Hematopoietic multipotent progenitor cell treated with erythropoietin and hydrocortisone succinate and interleukin-3 and kit ligand, for 17 days (in vitro differentiated cells): ENCODE measurements around the gene USP49.

Source experiments
- DNase-seq: peaks from one replicate; pipeline ENCODE4 v3.0.0-alpha.2; 2015; ENCODE audit warnings: low spot score

The USP49 gene

DNA sequence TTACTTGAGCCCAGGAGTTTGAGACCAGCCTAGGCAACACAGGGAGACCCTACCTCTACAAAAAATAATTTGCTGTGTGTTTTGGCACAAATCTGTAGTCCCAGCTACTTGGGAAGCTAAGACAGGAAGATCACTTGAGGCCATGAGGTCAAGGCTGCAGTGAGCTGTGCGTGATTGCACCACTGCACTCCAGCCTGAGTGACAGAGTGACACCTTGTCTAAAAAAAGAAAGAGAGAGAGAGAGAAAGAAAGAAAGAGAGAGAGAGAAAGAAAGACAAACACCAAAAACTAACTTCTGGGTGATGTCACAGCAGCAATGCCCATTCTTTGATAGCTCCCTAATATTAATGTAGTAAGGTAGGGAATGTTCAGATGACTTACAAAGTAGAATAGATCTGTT is 20.4 kb downstream of the USP49 start:
- DNase-seq, result no peak

- DNase-seq, result no peak
Measured at GRCh38 chr6:41872147-41872546, 23.0 kb downstream of the USP49 start.

GRCh38 chr6:41871691-41872090 is 23.5 kb downstream of the USP49 start:
- DNase-seq, result no peak

- no peak for DNase-seq
Measured at GRCh38 chr6:41859356-41859755, 35.8 kb downstream of the USP49 start.

DNA sequence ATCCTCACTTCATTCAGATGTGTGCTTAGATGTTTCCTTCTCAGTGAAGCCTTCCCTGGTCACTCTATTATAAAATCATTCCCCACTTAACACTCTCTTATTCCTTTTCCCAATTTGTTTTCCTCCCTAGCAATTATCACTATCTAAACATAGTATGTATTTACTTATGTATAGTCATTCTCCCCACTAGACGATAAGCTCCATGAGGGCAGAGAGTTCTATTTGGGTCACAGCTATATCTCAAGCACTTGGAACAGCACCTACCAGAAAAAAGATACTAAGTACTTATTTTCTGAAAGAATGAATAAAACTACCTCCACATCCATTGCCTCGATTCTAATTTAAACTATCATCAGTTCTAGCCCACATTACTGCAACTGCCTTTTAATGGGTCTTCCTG is 36.5 kb downstream of the USP49 start:
- DNase-seq, result no peak

DNA sequence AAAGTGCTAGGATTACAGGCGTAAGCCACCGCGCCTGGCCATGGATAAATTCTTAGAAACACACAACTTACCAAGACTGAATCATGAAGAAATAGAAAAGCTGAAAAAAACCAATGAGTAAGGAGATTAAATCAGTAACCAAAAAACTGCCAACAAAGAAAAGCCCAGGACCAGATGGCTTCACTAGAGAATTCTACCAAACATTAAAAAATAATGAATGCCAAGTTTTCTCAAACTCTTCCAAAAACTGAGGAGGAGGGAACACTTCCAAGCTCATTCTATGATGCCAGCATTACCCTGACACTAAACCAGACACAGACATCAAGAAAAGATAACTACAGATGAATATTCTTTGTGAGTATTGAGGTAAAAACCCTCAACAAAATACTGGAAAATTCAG is 44.3 kb downstream of the USP49 start:
- DNase-seq, result no peak

DNA sequence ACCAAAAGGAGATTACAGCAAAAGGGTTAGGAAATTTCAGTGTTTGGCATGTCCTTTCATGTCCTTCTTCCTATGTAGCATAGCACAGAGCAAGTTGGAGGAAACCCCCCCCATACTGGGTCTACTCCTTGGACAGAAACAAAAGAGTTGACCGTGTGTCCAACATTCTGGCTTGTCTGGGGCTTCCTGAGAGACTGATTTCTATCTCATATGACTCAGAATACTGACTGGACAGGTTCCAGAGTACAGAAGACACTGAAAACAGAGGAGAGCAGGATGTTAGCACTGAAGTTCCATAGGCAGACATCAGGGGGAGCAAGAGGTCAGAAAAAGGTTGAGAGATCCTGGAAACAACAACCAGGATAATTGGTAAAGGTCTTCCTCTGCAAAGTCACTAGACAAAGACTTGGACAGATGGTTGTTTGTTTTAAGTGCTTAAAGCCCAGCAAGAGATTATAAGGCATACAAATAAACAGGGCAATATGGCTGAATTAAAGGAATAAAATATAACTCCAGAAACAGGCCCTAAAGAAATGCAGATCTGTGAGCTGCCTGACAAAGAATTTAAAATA is 48.4 kb downstream of the USP49 start:
- DNase-seq, result peak; percentile 86

DNA sequence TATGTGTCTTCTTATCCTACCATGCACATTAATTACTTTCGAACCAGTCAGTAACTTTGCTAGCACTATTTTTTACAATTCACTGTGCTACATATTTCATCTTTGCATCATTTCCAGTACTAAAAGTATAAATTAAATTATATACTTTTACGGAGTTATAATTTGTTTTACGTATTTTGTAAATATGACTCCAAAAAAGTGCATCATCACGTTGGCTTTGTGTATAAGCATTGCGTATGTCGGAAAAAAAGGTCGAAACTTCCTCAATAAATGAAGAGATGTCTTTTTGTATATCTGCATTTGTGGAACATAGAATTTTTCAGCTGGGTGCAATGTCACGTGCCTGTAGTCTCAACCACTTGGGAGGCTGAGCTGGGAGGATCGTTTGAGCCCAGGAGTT is 52.0 kb downstream of the USP49 start:
- DNase-seq, result no peak

GRCh38 chr6:41840326-41840725 is 54.8 kb downstream of the USP49 start:
- DNase-seq, result no peak

DNA sequence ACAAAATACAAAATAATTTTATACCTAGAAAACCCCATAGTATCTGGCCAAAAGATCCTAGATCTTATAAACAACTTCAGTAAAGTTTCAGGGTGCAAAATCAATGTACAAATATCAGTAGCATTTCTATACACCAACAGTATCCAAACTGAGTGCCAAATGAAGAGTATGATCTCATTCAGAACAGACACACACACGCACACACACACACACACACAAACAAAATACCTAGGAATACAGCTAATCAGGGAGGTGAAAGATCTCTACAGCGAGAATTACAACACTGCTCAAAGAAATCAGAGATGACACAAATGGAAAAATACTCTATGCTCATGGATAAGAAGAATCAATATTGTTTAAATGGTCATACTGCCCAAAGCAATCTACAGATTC is 58.5 kb downstream of the USP49 start:
- DNase-seq, result no peak

- DNase-seq, result no peak
Measured at GRCh38 chr6:41836022-41836659, 59.0 kb downstream of the USP49 start.

- DNase-seq, result no peak
Measured at GRCh38 chr6:41832263-41832662, 62.9 kb downstream of the USP49 start.

DNA sequence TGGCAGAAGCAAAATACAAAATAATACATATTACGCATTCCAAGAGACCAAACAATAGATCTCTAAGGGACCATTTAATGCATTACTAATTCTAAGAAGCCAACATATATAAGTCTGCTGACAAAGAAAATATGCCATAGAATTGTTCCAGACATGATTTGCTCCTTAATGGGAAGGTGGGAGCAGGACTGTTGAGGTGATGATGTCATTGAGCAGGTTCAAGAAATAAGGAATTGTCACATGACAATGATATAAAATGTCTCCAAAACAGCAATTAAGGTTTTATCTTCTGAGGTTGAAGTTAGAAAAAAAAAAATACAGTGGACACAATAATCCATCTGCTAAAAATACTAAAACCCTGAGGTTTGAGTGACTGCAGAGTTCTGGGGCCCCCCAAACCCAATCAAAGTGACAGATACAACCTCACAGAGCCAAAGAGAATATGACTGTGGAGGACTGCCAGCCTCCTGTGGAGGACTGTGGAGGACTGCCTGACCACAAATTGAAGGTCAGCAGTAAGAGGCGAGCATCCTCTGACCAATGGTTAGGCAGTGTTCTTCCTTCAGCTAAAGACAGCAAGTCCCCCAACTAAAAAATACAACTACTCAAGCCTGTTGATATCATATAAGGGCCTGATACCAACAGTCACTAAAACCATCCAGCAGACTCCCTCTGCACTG is 68.7 kb downstream of the USP49 start:
- no peak for DNase-seq

DNA sequence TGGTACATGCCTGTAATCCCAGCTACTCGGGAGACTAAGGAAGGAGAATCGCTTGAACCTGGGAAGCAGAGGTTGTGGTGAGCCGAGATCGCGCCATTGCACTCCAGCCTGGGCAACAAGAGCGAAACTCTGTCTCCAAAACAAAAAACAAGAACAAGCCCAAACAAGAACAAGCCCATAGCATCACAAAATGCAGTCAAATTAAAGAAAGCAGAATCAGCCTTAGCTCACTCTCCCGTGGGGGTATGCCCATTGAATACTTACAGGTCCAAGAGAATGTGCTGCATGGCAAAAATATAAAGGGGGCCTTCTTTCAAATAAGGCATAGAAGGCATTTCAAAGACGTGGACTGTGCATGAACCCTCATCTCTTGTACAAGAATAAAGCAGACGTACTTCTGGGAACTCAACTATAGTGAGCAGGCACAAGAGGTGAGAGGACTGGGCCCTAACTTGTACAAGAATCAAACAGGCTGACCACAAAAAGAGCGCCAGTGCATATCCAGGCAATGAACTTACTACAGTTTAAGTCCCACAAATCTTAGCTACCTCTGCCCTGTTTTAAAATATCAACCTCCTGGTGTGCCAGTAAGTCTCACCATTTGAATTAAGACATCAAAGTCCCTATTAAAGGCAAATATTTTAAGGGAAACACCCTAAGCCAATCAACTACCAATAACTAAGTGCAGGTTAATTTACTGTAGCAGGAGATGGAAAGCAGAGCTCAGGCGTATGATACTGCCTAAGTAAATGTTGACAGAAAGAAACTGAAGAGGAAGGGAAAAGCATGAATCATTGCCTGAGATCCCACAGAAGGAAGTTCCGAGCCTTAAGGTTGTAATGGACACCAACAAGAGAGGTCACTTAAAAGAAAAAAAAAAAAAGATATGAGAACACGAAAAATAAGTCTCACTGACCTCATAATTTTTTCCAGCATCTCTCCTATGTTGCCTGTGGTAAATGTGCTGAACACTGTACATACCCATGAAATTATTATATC is 70.3 kb downstream of the USP49 start:
- no peak for DNase-seq

GRCh38 chr6:41823178-41823577 is 72.0 kb downstream of the USP49 start:
- DNase-seq, result no peak

DNA sequence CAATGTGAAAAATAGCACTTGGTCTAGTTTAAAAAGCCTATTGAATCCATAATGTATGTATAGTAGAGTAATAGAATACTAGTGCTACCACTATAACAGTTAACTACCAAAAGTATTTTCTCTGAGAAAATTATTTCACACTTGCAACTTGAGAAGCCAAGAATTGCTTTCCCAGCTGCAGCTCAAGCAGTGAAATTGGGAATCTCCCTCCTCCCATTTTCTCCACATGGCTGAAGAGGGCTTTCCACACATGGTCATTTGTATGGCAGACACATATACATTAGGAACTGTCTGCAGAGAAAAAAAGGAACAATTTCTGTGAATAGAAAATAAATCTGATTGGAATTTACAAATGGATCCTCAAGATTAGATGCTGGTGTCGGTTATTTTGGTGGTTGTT is 73.2 kb downstream of the USP49 start:
- no peak for DNase-seq

DNA sequence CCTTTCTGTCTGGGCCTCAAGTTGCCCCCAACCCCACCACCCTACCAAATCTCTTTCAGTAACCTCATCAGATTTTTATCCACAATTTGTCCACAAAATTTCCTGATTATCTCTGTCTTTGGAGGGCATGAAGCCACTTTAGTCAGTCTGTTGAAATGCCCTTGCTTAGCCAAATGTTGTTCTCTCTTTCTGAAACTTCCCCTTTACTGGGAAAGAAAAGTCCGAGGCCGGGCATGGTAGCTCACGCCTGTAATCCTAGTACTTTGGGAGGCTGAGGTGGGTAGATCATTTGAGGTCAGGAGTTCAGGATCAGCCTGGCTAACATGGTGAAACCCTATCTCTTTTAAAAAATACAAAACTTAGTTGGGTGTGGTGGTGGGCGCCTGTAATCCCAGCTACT is 73.9 kb downstream of the USP49 start:
- DNase-seq, result no peak

DNA sequence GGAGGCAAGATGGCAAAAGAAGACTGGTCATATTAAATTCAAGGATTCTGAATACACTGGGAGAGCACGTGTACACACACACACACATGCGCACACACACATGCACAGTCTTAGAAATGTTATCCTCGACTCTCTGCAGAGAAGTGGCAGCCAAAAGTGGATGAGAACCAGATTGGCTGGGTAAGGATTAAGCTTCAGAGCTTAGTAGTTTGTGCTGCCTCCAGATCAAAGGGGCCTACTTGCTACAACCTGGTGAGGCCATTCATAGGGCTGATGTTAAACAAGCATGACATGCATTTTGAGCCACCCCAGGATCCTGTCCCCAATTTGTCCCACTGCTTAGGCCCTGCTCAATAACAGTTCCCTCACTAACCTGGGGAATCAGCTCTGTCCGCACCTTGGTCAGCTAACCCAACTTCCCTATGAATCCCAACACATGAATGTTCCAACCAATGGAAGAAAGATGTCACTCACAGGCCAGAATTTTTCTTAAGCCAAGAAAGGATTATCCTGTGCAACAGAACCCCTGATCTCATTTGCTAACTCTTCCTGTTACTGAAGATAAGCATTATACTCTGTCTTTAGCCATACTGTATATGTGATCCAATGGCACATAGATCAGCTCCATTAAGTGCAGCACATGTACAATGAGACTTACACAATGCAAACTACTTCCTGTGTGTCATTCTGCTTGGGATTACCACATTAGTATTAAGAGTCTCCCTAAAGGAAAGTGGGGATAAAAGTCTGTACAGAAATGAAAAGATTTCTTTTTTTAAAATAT is 76.7 kb downstream of the USP49 start:
- DNase-seq, result no peak

DNA sequence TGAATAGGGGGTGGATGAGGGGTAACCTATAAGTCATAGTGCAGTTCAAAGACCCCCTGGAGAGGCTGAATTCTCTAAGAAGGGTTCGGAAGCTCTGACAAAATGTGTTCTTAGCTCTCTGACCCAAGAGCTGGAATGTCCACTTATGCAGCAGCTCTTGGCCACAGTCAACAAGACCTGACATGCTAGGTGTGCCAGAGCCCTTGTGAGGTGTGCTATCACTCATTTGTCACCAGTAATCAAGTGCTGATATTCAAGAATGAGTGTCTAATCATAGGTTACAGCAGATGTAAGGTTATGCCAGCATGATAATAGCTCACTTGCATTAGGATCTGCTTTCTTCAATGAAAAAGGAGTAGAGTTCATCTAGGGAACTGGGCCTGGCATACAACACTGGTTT is 79.6 kb downstream of the USP49 start:
- DNase-seq, result no peak

GRCh38 chr6:41814629-41815028 is 80.5 kb downstream of the USP49 start:
- no peak for DNase-seq

GRCh38 chr6:41813956-41814355 is 81.2 kb downstream of the USP49 start:
- no peak for DNase-seq

DNA sequence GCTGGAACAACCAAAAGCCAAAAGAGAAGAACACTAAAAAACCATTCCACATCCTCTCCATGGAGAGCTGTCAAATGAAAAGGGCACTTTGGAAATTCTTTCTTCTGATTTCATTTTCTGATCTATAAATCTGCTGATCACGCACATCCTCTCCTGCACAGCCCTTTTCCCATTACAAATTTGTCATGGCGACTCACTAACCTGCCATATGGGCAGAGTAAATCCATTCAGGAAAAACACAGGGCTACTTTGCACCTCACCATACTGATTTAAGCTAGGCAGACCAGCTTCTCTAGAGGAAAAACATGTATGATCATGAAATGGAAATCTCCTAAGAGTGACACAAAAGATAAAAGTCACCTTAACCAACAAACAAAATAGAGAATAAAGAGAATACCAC is 81.7 kb downstream of the USP49 start:
- no peak for DNase-seq
